GM18517 (cell line): ENCODE results near the gene MAP2K5.

ENCODE experiments used
- ATAC-seq: cut with Tn5 transposase; IDR thresholded peaks from one replicate; pipeline ENCODE4 v1.9.1; 2021; ENCODE audit warnings: mild to moderate bottlenecking, moderate library complexity; ENCODE audit not compliant: unreplicated experiment

The MAP2K5 gene

GRCh38 chr15:67801142-67801541 is 258.6 kb downstream of the MAP2K5 start:
- ATAC-seq, result no peak

GRCh38 chr15:67801926-67802914 is 259.7 kb downstream of the MAP2K5 start:
- no peak for ATAC-seq

GRCh38 chr15:67803299-67803698 is 260.8 kb downstream of the MAP2K5 start:
- ATAC-seq, result no peak

GRCh38 chr15:67803996-67804843 is 261.7 kb downstream of the MAP2K5 start:
- ATAC-seq, result no peak

- ATAC-seq, result no peak
Measured at GRCh38 chr15:67805008-67805665, 262.6 kb downstream of the MAP2K5 start.

GRCh38 chr15:67805666-67806516 is 263.4 kb downstream of the MAP2K5 start:
- no peak for ATAC-seq

- no peak for ATAC-seq
Measured at GRCh38 chr15:67806536-67806935, 264.0 kb downstream of the MAP2K5 start.

DNA sequence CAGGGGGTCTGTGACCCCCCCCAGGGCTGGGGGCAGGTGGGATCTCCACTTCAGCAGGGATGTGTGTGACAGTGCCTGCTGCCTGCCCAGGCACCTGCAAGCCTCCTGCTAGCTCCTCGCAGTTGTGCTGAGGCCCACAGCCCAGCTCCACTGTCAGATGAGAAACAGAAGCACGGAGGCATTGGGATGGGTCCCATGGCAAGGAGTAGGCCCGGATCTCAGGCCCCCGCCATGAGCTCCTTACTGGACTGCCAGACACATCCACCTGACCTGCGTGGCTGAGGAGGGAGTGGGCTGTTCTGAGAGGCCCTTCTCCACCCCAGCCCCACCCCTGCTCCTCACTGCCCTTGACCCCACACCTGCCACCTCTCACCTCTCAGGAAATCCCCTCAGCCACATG is 264.6 kb downstream of the MAP2K5 start:
- ATAC-seq, result no peak

- ATAC-seq, result no peak
Measured at GRCh38 chr15:67807836-67808235, 265.3 kb downstream of the MAP2K5 start.

DNA sequence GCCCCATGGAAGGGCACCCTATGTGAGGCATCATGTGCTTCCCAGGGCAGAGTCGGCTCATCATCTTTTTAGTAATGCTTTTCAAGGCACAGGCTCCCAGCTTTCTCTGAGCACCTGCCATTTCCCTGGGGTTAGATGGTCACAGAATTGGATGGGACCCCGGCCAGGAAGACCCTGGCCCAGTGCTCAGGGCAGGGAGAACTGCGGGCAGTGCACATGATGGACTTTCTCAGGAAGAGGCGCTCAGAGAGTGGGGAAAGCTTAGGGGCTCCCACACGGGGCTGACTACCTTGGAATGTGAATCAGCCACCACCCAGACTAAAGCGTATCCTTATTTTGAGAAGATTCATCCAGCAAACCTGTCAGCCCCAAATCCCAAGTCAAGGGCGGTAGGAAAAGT is 266.3 kb downstream of the MAP2K5 start:
- ATAC-seq, result no peak

DNA sequence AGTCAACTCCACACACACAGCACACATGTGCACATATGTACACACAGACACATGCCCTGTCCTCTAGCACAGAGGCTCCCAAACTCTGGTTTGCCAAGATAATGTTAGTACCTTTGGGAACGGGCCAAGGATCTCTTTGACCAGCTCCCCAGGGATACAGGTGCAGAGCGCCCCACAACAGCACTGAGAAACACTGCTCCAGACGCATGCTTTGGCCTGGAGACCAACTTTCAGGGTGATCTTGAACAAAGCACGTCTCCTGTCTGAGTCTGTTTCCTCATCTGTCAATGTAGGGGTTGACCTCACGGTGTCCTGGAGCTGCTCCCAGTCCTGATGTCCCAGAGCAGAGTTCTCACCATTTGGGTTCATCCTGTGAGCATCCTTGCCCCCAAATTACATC is 266.9 kb downstream of the MAP2K5 start:
- ATAC-seq, result no peak

GRCh38 chr15:67809866-67810265 is 267.4 kb downstream of the MAP2K5 start:
- no peak for ATAC-seq

DNA sequence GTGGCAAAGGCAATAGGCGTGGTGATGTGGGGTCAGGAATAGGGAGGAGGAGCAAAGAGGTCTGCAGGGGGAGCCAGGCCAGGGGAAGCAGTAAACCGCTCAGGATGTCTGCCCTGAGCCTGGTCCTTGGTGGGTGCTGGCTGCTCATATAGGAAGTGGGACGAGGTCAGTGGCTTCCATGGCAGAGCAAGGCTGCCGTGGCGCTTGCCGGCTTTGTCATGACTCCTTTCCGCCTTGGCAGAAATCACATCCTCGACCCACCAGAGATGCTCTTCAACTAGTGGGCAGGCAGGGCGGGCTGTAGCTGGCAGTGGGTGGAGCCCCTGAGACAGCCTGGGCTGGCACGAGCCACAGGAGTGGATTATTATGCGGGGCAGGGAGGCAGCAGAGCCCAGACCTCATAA is 269.7 kb downstream of the MAP2K5 start:
- no peak for ATAC-seq

GRCh38 chr15:67813104-67813634 is 270.7 kb downstream of the MAP2K5 start:
- no peak for ATAC-seq

GRCh38 chr15:67815036-67815592 is 272.6 kb downstream of the MAP2K5 start:
- ATAC-seq, result no peak

- ATAC-seq, result no peak
Measured at GRCh38 chr15:67816668-67817067, 274.2 kb downstream of the MAP2K5 start.

- ATAC-seq, result no peak
Measured at GRCh38 chr15:67818464-67818863, 276.0 kb downstream of the MAP2K5 start.

DNA sequence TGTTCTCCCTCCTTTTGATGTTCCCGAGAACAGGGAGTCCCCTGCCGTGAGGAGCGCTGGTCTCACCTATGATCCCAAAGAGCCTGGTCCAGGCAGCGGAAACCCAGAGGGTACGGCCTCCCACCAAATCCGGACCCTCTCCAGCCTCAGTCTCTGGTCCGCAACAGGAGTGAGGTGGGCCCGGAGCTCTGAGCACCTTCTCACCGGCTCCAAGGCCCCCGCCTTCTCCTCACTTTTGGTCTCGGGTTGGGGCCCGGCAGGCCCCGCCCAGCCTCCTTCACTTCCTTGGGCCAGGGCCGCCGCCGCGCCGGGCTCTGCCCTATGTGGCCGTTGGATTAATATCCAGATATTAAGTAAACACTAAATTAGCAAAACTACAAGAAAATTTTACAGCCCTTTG is 277.1 kb downstream of the MAP2K5 start:
- no peak for ATAC-seq

GRCh38 chr15:67820122-67820991 is 277.9 kb downstream of the MAP2K5 start:
- ATAC-seq, result no peak
